ENCODE data around the gene OR11A1.

DNA sequence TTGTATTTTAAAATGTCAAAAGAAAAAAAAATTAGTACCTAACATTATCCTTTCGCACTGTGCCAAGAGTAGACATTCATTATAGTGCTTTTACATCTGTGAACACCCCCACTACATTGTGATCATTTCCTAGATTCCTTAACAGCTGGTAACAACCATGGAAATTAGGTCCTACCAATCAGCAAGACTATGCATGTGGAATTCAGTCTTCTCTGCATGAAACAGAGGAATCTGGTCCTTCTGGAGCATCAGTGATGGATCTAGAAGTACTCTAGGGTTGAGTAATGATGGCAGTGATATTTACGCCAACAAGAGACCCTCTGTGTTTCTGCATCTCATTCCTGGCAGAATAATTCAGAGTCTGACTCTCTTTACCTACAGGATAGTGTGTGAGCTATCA is 32.7 kb downstream of the OR11A1 start:
- TF ChIP-seq, protein P1, sequence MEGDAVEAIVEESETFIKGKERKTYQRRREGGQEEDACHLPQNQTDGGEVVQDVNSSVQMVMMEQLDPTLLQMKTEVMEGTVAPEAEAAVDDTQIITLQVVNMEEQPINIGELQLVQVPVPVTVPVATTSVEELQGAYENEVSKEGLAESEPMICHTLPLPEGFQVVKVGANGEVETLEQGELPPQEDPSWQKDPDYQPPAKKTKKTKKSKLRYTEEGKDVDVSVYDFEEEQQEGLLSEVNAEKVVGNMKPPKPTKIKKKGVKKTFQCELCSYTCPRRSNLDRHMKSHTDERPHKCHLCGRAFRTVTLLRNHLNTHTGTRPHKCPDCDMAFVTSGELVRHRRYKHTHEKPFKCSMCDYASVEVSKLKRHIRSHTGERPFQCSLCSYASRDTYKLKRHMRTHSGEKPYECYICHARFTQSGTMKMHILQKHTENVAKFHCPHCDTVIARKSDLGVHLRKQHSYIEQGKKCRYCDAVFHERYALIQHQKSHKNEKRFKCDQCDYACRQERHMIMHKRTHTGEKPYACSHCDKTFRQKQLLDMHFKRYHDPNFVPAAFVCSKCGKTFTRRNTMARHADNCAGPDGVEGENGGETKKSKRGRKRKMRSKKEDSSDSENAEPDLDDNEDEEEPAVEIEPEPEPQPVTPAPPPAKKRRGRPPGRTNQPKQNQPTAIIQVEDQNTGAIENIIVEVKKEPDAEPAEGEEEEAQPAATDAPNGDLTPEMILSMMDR (conservative IDR thresholded peaks at IDR 0.05; ENCODE audit: low read depth, low read length) = no peak
- no peak for TF ChIP-seq EZH2 (IDR thresholded peaks at IDR 0.05; ENCODE audit: borderline replicate concordance, low read depth, low read length, poor library complexity, severe bottlenecking)
